Mucosa of descending colon (tissue), 3 donors: ENCODE data around the gene PLD1. TPM values are rescaled to one million over a fixed set of nuclear protein-coding genes. Genes with fewer than 3 reads are reported as not detected.
A peak's percentile ranks its signal among the peaks of the same experiment; 100 is the strongest.
"Not testable (repeated sequence)": the region's sequence is repeated elsewhere in the genome, so short reads cannot be mapped to it uniquely, and the experiment has no call there.

ENCODE experiments used
- ATAC-seq: fragments of 200-7000 bp; cut with Tn5 transposase; one replicate; pipeline ENCODE4 v1.9.1; 2020; ENCODE audit warnings: mild to moderate bottlenecking, moderate library complexity
- DNase-seq, 3 donors: peaks; one replicate each; pipeline ENCODE4 v3.0.0-alpha.2; 2020
- H3K36me3 ChIP-seq: fragments of 200-600 bp; one replicate; pipeline ENCODE4 v1.8.0; 2021; ENCODE audit warnings: low read depth, mild to moderate bottlenecking
- H3K4me1 ChIP-seq: fragments of 200-600 bp; one replicate; pipeline ENCODE4 v1.8.0; 2021; ENCODE audit warnings: low read depth, mild to moderate bottlenecking
- H3K4me3 ChIP-seq: fragments of 200-600 bp; one replicate; pipeline ENCODE4 v1.8.0; 2021; ENCODE audit warnings: mild to moderate bottlenecking
- H3K9me3 ChIP-seq: fragments of 200-600 bp; one replicate; pipeline ENCODE4 v1.8.0; 2021; ENCODE audit warnings: mild to moderate bottlenecking
- intact Hi-C, 2 donors: fragments of 100-400 bp; cut with DNase I in 1 of 2; cut with micrococcal nuclease in 1 of 2; formaldehyde crosslinking; loops; one replicate each; pipeline versions ENCODE4 v1.11.0 to v1.11.1; 2022; cut with DNase I, micrococcal nuclease
- long read RNA-seq, 2 donors: library from polyadenylated mRNA; unstranded; transcript quantifications; one replicate each; pipeline ENCODE4 v2.0.0, GENCODE V29; 2019 to 2021
- total RNA-seq, 3 donors: library from RNA; stranded (reverse); fragmentation: NEBNext Ultra II Directional in 2 of 3; extraction: Animal tissue kit (Norgen Biotek cat#: 25700) in 2 of 3; gene quantifications; one replicate each; pipeline versions ENCODE4 v1.2.1 to v1.2.4, GENCODE V29; 2021 to 2023
- TF ChIP-seq, protein P1 (sequence below): fragments of 200-600 bp; IDR thresholded peaks from one replicate; pipeline ENCODE4 v1.8.0; 2022; ENCODE audit warnings: antibody characterized with exemption, mild to moderate bottlenecking
- donor health status: DM: no; HTN: no; CAD: no; lungs with moderate emphysema.
- donor health status: DM: no; HTN: no; CAD: no.
- donor health status: DM: no; HTN: yes; CAD: no.

Gene PLD1, protein sequence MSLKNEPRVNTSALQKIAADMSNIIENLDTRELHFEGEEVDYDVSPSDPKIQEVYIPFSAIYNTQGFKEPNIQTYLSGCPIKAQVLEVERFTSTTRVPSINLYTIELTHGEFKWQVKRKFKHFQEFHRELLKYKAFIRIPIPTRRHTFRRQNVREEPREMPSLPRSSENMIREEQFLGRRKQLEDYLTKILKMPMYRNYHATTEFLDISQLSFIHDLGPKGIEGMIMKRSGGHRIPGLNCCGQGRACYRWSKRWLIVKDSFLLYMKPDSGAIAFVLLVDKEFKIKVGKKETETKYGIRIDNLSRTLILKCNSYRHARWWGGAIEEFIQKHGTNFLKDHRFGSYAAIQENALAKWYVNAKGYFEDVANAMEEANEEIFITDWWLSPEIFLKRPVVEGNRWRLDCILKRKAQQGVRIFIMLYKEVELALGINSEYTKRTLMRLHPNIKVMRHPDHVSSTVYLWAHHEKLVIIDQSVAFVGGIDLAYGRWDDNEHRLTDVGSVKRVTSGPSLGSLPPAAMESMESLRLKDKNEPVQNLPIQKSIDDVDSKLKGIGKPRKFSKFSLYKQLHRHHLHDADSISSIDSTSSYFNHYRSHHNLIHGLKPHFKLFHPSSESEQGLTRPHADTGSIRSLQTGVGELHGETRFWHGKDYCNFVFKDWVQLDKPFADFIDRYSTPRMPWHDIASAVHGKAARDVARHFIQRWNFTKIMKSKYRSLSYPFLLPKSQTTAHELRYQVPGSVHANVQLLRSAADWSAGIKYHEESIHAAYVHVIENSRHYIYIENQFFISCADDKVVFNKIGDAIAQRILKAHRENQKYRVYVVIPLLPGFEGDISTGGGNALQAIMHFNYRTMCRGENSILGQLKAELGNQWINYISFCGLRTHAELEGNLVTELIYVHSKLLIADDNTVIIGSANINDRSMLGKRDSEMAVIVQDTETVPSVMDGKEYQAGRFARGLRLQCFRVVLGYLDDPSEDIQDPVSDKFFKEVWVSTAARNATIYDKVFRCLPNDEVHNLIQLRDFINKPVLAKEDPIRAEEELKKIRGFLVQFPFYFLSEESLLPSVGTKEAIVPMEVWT
- 100 to 1,000 TPM in 1 of 3 donors, 10 to 100 TPM in 2; 46.6 to 105 (median 65.1) TPM for total RNA-seq
- long read RNA-seq, donor 1, partial matches to known transcripts, result 6 of 7 reads
- long read RNA-seq, donor 1, other reads (novel, unspliced or antisense), result 1 of 7 reads
- long read RNA-seq, donor 2, partial matches to known transcripts, result 1 of 8 reads
- long read RNA-seq, donor 2, other reads (novel, unspliced or antisense), result 5 of 8 reads

DNA sequence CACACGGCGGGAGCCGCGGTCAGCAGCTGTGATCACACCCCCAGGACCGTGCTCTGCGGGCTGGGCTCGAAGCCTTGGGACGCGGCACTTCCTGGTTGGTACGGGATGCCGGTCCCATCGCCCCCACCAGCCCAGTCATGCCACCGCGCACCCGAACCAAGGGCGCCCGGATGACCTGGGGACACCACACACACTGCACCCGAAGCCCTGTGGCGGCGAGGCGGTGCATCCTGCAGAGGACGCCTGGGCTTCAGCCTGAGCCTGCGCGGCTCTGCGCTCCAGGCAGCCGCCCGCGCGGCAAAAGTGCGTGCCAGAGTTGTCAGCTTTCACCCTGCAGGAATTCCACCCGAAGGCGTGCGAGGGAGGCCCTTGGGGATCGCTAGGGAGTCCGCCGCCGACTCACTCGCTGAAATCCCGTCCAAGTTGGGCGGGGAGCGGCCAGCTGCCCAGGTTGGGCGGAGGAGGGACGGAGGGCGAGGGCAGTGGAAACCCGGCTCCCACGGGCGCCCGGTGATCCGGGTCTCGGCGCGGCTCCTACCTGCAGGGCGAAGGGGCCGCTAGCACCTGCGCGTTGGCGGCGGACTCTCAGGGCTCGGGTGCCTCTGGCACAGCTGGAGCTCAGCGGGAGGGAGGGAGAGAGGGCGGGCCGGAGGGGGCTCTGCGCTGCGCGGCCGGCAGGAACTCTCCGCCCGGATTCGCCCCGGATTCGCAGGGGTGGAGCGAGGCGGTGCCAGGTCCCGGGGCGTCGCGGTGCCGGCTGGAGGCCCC lies at the start of gene PLD1:
Gene PLD1 (minus strand): TSS at position 623 of the 768 bp plus-strand sequence. CDS start 72,432 bp downstream, outside the sequence.
- DNase-seq, result peak; percentile 87 to 94 (median 91)
- Histone ChIP-seq H3K36me3 (no peaks in the 10 kb centered on the region), H3K4me3 (peak within 1 kb of the TSS; percentile 60), H3K4me1 (peaks cover 12% of the 10 kb centered on the region), H3K9me3 (no peaks in the 10 kb centered on the region)
- intact Hi-C loops, result no loop called here
- TF ChIP-seq, protein P1, sequence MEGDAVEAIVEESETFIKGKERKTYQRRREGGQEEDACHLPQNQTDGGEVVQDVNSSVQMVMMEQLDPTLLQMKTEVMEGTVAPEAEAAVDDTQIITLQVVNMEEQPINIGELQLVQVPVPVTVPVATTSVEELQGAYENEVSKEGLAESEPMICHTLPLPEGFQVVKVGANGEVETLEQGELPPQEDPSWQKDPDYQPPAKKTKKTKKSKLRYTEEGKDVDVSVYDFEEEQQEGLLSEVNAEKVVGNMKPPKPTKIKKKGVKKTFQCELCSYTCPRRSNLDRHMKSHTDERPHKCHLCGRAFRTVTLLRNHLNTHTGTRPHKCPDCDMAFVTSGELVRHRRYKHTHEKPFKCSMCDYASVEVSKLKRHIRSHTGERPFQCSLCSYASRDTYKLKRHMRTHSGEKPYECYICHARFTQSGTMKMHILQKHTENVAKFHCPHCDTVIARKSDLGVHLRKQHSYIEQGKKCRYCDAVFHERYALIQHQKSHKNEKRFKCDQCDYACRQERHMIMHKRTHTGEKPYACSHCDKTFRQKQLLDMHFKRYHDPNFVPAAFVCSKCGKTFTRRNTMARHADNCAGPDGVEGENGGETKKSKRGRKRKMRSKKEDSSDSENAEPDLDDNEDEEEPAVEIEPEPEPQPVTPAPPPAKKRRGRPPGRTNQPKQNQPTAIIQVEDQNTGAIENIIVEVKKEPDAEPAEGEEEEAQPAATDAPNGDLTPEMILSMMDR, result no peak
- ATAC-seq, result peak; percentile 85

DNA sequence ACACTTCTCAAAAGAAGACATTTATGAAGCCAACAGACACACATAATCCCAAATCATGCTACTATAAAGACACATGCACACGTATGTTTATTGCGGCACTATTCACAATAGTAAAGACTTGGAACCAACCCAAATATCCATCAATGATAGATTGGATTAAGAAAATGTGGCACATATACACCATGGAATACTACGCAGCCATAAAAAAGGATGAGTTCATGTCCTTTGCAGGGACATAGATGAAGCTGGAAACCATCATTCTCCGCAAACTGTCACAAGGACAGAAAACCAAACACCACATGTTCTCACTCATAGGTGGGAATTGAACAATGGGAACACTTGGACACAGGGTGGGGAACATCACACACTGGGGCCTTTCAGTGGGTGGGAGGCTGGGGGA lies 48.5 kb upstream of the PLD1 start:
- intact Hi-C loops, H3K4me1 ChIP-seq, H3K4me3 ChIP-seq, ATAC-seq, DNase-seq, H3K36me3 ChIP-seq: not testable (repeated sequence)
- peaks cover 12% of the 10 kb centered on the region for H3K9me3 ChIP-seq

DNA sequence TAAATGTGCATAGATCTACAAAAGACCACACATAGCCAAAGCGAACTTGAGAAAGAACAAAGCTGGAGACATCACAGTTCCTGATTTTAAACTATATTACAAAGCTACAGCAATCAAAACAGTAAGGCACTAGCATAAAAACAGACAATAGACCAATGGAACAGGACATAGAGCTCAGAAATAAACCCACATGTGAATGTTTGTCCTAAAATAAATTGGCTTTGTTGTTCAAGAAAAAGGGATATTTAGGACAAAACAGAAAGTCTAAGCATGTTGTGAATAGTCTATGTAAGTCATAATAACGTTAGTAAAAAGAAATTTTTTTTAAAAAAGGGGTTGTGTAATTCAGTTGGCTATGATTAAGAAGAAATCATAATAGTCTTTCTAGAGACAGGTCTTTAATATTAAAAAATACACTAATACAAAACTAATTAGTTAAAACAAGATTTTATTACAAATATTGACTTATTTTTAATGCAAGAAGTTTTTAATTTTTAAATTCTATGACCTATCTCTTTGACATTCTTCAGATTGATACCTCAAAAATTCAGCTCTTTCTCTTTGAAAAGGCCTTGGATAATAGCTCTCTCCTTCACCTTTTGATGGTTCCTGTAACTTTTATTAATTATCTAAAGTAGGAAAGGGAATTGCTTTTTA lies 44.5 kb upstream of the PLD1 start:
- no peak for ATAC-seq
- Histone ChIP-seq H3K9me3 (peaks cover 15% of the 10 kb centered on the region), H3K4me1 (no peaks in the 10 kb centered on the region), H3K36me3 (no peaks in the 10 kb centered on the region), H3K4me3 (no peak overlapping the region)
- DNase-seq, result no peak
- TF ChIP-seq, protein P1, result no peak
- intact Hi-C loops, result no loop called here

DNA sequence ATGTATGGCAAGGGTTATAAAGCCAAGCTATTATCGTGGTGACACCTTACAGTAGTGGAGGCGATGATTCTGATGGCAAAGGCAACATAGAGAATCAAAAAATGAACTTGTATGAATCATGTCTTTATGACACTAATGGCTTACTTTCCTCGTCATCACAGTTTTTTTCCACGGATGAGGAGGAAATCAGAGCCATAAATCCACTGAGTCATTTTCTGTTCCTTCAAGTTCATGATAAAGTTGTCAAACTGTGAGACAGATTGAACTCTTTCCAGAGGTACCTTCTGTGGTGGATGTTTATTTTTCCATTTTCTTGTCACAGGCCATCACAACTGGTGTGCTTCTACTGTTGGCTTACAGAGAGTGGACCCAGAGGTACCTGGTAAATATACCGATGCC lies 41.4 kb upstream of the PLD1 start:
- peaks cover 15% of the 10 kb centered on the region for H3K9me3 ChIP-seq
- intact Hi-C loops, result no loop called here
- no peak for DNase-seq
- no peaks in the 10 kb centered on the region for H3K36me3 ChIP-seq
- peak; percentile 91 for ATAC-seq
- no peaks in the 10 kb centered on the region for H3K4me1 ChIP-seq
- no peak overlapping the region for H3K4me3 ChIP-seq
- TF ChIP-seq, protein P1, result no peak

DNA sequence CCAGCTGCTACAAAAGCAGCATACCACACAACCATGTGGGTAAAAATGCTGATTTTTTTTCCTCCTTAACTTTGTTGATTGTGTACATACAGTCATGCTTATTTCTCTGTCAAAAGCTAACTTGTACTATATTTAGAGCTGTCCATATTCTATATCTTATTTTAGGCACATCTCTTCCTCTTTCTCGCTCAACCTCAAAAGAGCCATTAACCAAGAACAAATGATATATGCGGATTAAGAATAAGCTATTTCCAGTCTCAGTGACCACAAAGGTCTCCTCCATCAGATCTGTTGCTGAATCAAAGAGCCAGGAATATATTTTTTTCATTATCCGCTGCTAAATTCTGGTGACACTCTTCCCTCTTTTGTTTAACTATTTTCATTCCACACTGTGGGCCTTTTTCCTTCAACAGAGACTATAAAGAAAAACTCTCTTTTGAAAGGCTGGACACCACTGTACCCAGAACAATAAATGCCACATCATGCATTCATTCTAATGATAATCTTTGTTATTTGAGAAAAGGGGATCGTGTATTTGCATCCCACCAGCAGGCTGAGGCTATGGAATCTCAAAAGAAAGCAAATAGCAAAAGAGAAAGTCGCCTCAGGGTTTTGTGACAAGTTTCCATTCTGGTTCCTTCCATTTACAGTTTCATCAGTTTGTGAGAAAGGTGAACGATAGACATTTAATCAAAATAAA lies 40.8 kb upstream of the PLD1 start:
- DNase-seq, result no peak
- TF ChIP-seq, protein P1, result no peak

More for the DNA sequence above, 40.8 kb upstream of the PLD1 start:
- Histone ChIP-seq H3K4me1 (no peaks in the 10 kb centered on the region), H3K9me3 (peaks cover 15% of the 10 kb centered on the region), H3K4me3 (no peak overlapping the region), H3K36me3 (no peaks in the 10 kb centered on the region)
- no peak for ATAC-seq
- intact Hi-C loops, result no loop called here
